Panc1 (cell line): ENCODE measurements around the gene CALHM1.

ENCODE experiments used
- CTCF ChIP-seq: fragments of 450-650 bp; IDR thresholded peaks from 2 replicates; pipeline ENCODE4 v1.5.1; 2017; ENCODE audit warnings: mild to moderate bottlenecking
- POLR2AphosphoS5 ChIP-seq: IDR thresholded peaks from 2 replicates; pipeline ENCODE4 v1.6.1; 2012; ENCODE audit warnings: mild to moderate bottlenecking, low read depth, low read length, moderate library complexity
- REST ChIP-seq, 2 experiments: IDR thresholded peaks; 2 replicates each; pipeline ENCODE4 v1.6.1; 2011 to 2012; ENCODE audit warnings: low read depth in 2 of 2, control low read depth in 1 of 2, low read length in 1 of 2, mild to moderate bottlenecking in 1 of 2, moderate library complexity in 1 of 2; ENCODE audit not compliant: insufficient read depth in 1 of 2

GRCh38 chr10:103449208-103450144, 9.2 kb downstream of the CALHM1 start:
- TF ChIP-seq CTCF (no peak), POLR2AphosphoS5 (no peak), REST (IDR thresholded peaks at IDR 0.05; ENCODE audit: insufficient read depth in 1 of 2, low read depth in 2 of 2, low read length in 1 of 2) (no peak)
